AG10803 (cell line): ENCODE results near the gene GNB1.

ENCODE experiments used
- DNase-seq: peaks from one replicate; pipeline ENCODE4 v3.0.0; 2010; ENCODE audit warnings: low read depth
- H3K4me3 ChIP-seq: 2 replicates; pipeline ENCODE4 v1.5.1; 2011; ENCODE audit warnings: mild to moderate bottlenecking, low read length, control low read depth
- CTCF ChIP-seq: conservative IDR thresholded peaks from 2 replicates; pipeline ENCODE4 v1.5.1; 2011; ENCODE audit warnings: mild to moderate bottlenecking, low read length, control low read depth, inconsistent platforms

Gene GNB1

GRCh38 chr1:1917995-1918900 is 27.4 kb upstream of the GNB1 start:
- peak overlapping the region; percentile 47 for H3K4me3 ChIP-seq
- peak; percentile 9 for DNase-seq
- no peak for TF ChIP-seq CTCF

- no peak for DNase-seq
- H3K4me3 ChIP-seq: no peak overlapping the region
- no peak for TF ChIP-seq CTCF
Observed at GRCh38 chr1:1917304-1917976, 26.6 kb upstream of the GNB1 start.

- TF ChIP-seq CTCF: no peak
- H3K4me3 ChIP-seq: no peak overlapping the region
- DNase-seq: no peak
Observed at GRCh38 chr1:1916851-1917251, 26.0 kb upstream of the GNB1 start.

GRCh38 chr1:1915911-1916840 is 25.3 kb upstream of the GNB1 start:
- DNase-seq: no peak
- no peak for TF ChIP-seq CTCF
- no peak overlapping the region for H3K4me3 ChIP-seq

GRCh38 chr1:1914971-1915692 is 24.2 kb upstream of the GNB1 start, which contains the start of gene CALML6:
TSS of gene CALML6 (plus strand) at chr1:1915260. CDS start at chr1:1915281, 21 bp downstream.
- no peak within 1 kb of the TSS for H3K4me3 ChIP-seq
- no peak for TF ChIP-seq CTCF
- DNase-seq: no peak
